ENCODE results near the gene SCRG1.

SCRG1 gene

GRCh38 chr4:173398779-173399415 is at the start of gene SCRG1:
SCRG1 (minus strand) TSS chr4:173399116; CDS start chr4:173391414, 7,702 bp downstream.
- DNase-seq (ENCODE audit: low spot score), result no peak
- FAIRE-seq, result no peak

GRCh38 chr4:173448103-173448502 is 49.2 kb upstream of the SCRG1 start:
- no peak for DNase-seq (ENCODE audit: low spot score)
- no peak for FAIRE-seq

GRCh38 chr4:173446416-173446815 is 47.5 kb upstream of the SCRG1 start:
- FAIRE-seq (no peak), DNase-seq (ENCODE audit: low spot score) (no peak)

- FAIRE-seq (no peak), DNase-seq (ENCODE audit: low spot score) (no peak)
These were observed 44.2 kb upstream of the SCRG1 start for GRCh38 chr4:173443121-173443520.

GRCh38 chr4:173442223-173442932 is 43.5 kb upstream of the SCRG1 start:
- no peak for DNase-seq (ENCODE audit: low spot score)
- FAIRE-seq, result no peak

- DNase-seq (ENCODE audit: low spot score) (no peak), FAIRE-seq (no peak)
These were observed 42.0 kb upstream of the SCRG1 start for GRCh38 chr4:173440888-173441287.

- DNase-seq (ENCODE audit: low spot score) (no peak), FAIRE-seq (no peak)
These were observed 37.9 kb upstream of the SCRG1 start for GRCh38 chr4:173436771-173437265.

- DNase-seq (ENCODE audit: low spot score) (no peak), FAIRE-seq (no peak)
These were observed 37.2 kb upstream of the SCRG1 start for GRCh38 chr4:173436149-173436579.

- no peak for DNase-seq (ENCODE audit: low spot score)
- no peak for FAIRE-seq
These were observed 35.3 kb upstream of the SCRG1 start for GRCh38 chr4:173434231-173434630.

- FAIRE-seq, result no peak
- no peak for DNase-seq (ENCODE audit: low spot score)
These were observed 34.5 kb upstream of the SCRG1 start for GRCh38 chr4:173433447-173433846.

GRCh38 chr4:173432430-173432829 is 33.5 kb upstream of the SCRG1 start:
- FAIRE-seq (no peak), DNase-seq (ENCODE audit: low spot score) (no peak)

- FAIRE-seq (no peak), DNase-seq (ENCODE audit: low spot score) (no peak)
These were observed 27.1 kb upstream of the SCRG1 start for GRCh38 chr4:173426064-173426463.

- DNase-seq (ENCODE audit: low spot score) (no peak), FAIRE-seq (no peak)
These were observed 26.2 kb upstream of the SCRG1 start for GRCh38 chr4:173424899-173425805.

GRCh38 chr4:173420801-173421200 is 21.9 kb upstream of the SCRG1 start:
- no peak for DNase-seq (ENCODE audit: low spot score)

GRCh38 chr4:173420324-173420752 is 21.4 kb upstream of the SCRG1 start:
- DNase-seq (ENCODE audit: low spot score), result no peak

More at GRCh38 chr4:173420801-173421200, 21.9 kb upstream of the SCRG1 start:
- FAIRE-seq, result no peak

GRCh38 chr4:173418639-173419038 is 19.7 kb upstream of the SCRG1 start:
- FAIRE-seq, result no peak

More at GRCh38 chr4:173420324-173420752, 21.4 kb upstream of the SCRG1 start:
- FAIRE-seq, result no peak

GRCh38 chr4:173417833-173418232 is 18.9 kb upstream of the SCRG1 start:
- DNase-seq (ENCODE audit: low spot score) (no peak), FAIRE-seq (no peak)

More at GRCh38 chr4:173418639-173419038, 19.7 kb upstream of the SCRG1 start:
- no peak for DNase-seq (ENCODE audit: low spot score)

- DNase-seq (ENCODE audit: low spot score), result no peak
These were observed 17.2 kb upstream of the SCRG1 start for GRCh38 chr4:173415885-173416653.

GRCh38 chr4:173415092-173415491 is 16.2 kb upstream of the SCRG1 start:
- DNase-seq (ENCODE audit: low spot score) (no peak), FAIRE-seq (no peak)

More at GRCh38 chr4:173415885-173416653, 17.2 kb upstream of the SCRG1 start:
- FAIRE-seq, result no peak

- FAIRE-seq (no peak), DNase-seq (ENCODE audit: low spot score) (no peak)
These were observed 15.5 kb upstream of the SCRG1 start for GRCh38 chr4:173414456-173414855.

GRCh38 chr4:173413036-173413435 is 14.1 kb upstream of the SCRG1 start:
- FAIRE-seq, result no peak
- DNase-seq (ENCODE audit: low spot score), result no peak

All from urothelium cell line (cell line).